K562 (cell line): ENCODE data around the gene AFAP1. TPM values are rescaled to one million over a fixed set of nuclear protein-coding genes. Genes with fewer than 3 reads are reported as not detected.

Experiments used
- KLF10 ChIP-seq: fragments of 250-450 bp; sonication (Bioruptor Pico); IDR thresholded peaks from 2 replicates; pipeline ENCODE4 v1.6.1; 2021; ENCODE audit warnings: matching md5 sums
- RCOR1 ChIP-seq, 2 experiments: IDR thresholded peaks; 2 replicates each; pipeline ENCODE4 v1.6.1; 2012; ENCODE audit warnings: low read depth in 2 of 2, low read length in 2 of 2, borderline replicate concordance in 1 of 2, improper control_type of control experiment in 1 of 2
- TCF3 ChIP-seq: sonication (generic); formaldehyde crosslinking; IDR thresholded peaks from 2 replicates; pipeline ENCODE4 v1.4.0; 2020; ENCODE audit warnings: mild to moderate bottlenecking, missing genetic modification reagents
- polyA plus RNA-seq, 8 experiments: library from polyadenylated mRNA; depleted of rRNA in 4 of 8; stranded (reverse) in 5 of 8; unstranded in 3 of 8; fragments of >200 nt; fragmentation: Nextera tagmentation in 2 of 8; fragmentation: Illumina TruSeq in 1 of 8; extraction: Ambion mirVana in 2 of 8; extraction: Trizol in 1 of 8; gene quantifications; 2 replicates each; pipeline versions ENCODE4 v1.2.1 to v1.2.3, GENCODE V29; 2011 to 2014; ENCODE audit warnings: inconsistent platforms in 1 of 8, missing spikeins in 1 of 8
- total RNA-seq, 7 experiments: library from RNA; depleted of rRNA in 6 of 7; stranded (reverse); fragments of >200 nt in 6 of 7; fragmentation: Illumina TruSeq in 2 of 7; extraction: Trizol in 2 of 7; gene quantifications; 2 replicates each; pipeline versions ENCODE4 v1.2.1 to v1.2.3, GENCODE V29; 2011 to 2021; ENCODE audit warnings: low replicate concordance in 1 of 7
- TF ChIP-seq, protein P1 (sequence below): IDR thresholded peaks from 2 replicates; pipeline ENCODE4 v1.6.1; 2012; ENCODE audit warnings: low read depth, low read length, improper control_type of control experiment, borderline replicate concordance
- TF ChIP-seq, protein P2 (sequence below): fragments of 200-800 bp; sonication (Bioruptor generic); IDR thresholded peaks from 2 replicates; pipeline ENCODE4 v1.6.1; 2017; ENCODE audit warnings: missing genetic modification characterization, missing compliant biosample characterization
- TF ChIP-seq, protein P3 (sequence below), 3 experiments: fragments of 200-800 bp in 1 of 3; sonication (Bioruptor generic) in 1 of 3; sonication (generic) in 1 of 3; formaldehyde crosslinking in 1 of 3; IDR thresholded peaks; 2 replicates each; pipeline versions ENCODE4 v1.6.1 to v1.8.0; 2016 to 2022; ENCODE audit warnings: mild to moderate bottlenecking in 2 of 3, missing compliant biosample characterization in 2 of 3, missing genetic modification characterization in 2 of 3, missing genetic modification reagents in 1 of 3

Gene AFAP1
- total and polyA plus RNA-seq, 9 of the 15 experiments (the other 6 are each of a cell fraction or from before 2014, with no cell fraction given) = 0.07 to 0.42 (median 0.12) TPM; not detected in 1

DNA sequence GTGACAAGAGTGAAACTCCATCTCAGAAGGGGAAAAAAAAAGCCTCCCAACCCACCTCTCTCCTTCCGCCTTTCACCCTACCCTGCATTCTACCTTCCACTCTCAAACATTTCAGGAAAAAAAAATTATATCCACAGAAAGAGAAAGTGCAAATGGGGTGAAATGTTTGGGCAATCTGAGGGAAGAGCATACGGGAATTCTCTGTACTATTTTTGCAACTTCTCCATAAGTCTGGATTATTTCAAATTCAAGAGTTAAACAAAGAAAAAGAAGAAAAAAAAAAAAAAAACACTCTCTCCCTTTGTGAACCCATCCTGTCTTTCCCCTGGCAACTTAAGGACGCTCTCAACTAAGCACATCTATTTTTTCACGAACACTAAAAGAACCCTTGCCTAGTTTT is 41.3 kb downstream of the AFAP1 start (continued):
- TF ChIP-seq, protein P1, sequence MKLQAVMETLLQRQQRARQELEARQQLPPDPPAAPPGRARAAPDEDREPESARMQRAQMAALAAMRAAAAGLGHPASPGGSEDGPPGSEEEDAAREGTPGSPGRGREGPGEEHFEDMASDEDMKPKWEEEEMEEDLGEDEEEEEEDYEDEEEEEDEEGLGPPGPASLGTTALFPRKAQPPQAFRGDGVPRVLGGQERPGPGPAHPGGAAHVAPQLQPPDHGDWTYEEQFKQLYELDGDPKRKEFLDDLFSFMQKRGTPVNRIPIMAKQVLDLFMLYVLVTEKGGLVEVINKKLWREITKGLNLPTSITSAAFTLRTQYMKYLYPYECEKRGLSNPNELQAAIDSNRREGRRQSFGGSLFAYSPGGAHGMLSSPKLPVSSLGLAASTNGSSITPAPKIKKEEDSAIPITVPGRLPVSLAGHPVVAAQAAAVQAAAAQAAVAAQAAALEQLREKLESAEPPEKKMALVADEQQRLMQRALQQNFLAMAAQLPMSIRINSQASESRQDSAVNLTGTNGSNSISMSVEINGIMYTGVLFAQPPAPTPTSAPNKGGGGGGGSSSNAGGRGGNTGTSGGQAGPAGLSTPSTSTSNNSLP = no peak
- TF ChIP-seq RCOR1 (IDR thresholded peaks at IDR 0.05; ENCODE audit: borderline replicate concordance in 1 of 2, low read depth in 2 of 2, low read length in 2 of 2) (no peak), TCF3 (CRISPR knock-in tag) (no peak), KLF10 (CRISPR knock-in tag) (no peak)
- TF ChIP-seq, protein P2, sequence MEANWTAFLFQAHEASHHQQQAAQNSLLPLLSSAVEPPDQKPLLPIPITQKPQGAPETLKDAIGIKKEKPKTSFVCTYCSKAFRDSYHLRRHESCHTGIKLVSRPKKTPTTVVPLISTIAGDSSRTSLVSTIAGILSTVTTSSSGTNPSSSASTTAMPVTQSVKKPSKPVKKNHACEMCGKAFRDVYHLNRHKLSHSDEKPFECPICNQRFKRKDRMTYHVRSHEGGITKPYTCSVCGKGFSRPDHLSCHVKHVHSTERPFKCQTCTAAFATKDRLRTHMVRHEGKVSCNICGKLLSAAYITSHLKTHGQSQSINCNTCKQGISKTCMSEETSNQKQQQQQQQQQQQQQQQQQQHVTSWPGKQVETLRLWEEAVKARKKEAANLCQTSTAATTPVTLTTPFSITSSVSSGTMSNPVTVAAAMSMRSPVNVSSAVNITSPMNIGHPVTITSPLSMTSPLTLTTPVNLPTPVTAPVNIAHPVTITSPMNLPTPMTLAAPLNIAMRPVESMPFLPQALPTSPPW = no peak
- TF ChIP-seq, protein P3, sequence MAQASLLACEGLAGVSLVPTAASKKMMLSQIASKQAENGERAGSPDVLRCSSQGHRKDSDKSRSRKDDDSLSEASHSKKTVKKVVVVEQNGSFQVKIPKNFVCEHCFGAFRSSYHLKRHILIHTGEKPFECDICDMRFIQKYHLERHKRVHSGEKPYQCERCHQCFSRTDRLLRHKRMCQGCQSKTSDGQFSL (CRISPR knock-in tag; IDR thresholded peaks at IDR 0.05) = no peak
- TF ChIP-seq, protein P3 (tag; IDR thresholded peaks at IDR 0.05) = no peak
